Stimulated activated CD8-positive, alpha-beta memory T cell treated with anti-CD3 and anti-CD28 coated beads, Interleukin-12 subunit alpha, Interleukin-12 subunit beta, amount 100 ng/mL, for 24 hours (primary cell): ENCODE measurements around the gene DCAF5.
"Not testable (repeated sequence)": the region's sequence is repeated elsewhere in the genome, so short reads cannot be mapped to it uniquely, and the experiment has no call there.

ENCODE experiments used
- DNase-seq: peaks from one replicate; pipeline ENCODE4 v3.0.0-alpha.2; 2020; ENCODE audit errors: extremely low read depth

The DCAF5 gene

DNA sequence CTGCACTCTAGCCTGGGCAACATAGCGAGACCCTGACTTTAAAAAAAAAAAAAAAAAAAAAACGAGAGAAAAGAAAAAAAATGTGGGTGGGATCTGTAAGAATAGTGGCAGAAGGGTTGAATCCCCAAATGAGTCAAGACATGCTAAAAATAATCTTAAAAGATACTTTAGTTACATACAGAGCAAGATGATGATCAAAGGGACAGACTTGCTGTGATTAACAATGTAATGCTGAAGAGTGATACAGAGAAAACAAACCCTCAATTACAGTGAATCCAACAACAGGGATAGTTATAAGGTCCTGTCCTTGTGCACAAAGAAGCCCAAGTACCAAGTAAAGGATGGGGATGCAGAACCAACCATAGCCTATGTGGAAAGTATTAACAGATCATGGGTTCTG, 80.3 kb downstream of the DCAF5 start:
- DNase-seq = no peak

DNA sequence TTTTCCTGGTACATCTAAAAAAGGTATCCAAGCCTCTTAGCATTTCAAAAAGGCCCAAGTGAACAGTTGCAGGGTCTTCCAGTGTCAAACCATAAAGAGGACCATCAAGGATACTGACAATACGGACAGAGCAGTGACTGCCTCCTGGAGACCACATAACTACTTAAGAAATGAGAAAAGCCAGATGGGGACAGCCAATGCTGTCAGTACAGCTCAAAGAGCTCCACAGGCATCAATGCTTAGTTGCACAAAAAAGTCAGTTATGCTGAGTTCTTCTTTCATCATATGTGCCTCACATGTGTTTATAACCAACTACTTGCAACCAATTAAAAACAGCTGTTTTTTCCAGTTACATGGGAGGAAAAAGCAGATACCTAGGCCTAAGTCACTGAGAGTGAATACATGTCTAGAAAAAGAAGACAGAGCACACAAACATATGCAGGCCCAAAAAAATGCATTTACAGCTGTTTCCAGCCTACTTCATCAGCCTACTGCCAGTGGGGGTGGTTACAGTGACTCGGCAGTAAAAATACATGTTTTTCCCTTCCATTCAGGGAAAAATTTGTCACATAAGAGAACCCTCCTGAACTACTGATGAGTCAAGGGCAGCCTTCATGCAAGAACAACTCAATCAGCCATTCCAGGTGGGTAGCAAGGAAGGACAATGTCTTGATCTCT, 84.0 kb downstream of the DCAF5 start:
- no peak for DNase-seq

- DNase-seq = no peak
These were observed 86.3 kb downstream of the DCAF5 start for GRCh38 chr14:69066396-69067171.

DNA sequence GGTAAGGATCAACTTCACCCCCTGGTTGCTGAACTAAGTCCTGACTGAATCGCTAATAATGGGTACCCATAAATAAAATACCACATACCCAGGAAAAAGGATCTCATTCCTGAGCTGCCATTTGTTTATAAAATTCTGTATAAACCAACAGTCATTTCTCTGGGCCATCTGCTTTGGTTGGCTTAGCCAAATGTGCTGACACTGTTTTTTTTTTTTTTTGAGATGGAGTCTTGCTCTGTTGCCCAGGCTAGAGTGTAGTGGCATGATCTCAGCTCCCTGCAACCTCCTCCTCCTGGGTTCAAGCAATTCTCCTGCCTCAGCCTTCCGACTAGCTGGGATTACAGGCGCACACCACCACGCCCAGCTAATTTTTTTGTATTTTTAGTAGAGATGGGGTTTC, 87.0 kb downstream of the DCAF5 start:
- not testable (repeated sequence) for DNase-seq

GRCh38 chr14:69064596-69064995, 88.3 kb downstream of the DCAF5 start:
- no peak for DNase-seq

GRCh38 chr14:69059658-69060623, 93.0 kb downstream of the DCAF5 start:
- DNase-seq = no peak

GRCh38 chr14:69055999-69056788, 96.7 kb downstream of the DCAF5 start:
- DNase-seq = no peak

GRCh38 chr14:69055125-69055524, 97.8 kb downstream of the DCAF5 start:
- no peak for DNase-seq

- no peak for DNase-seq
These were observed 98.9 kb downstream of the DCAF5 start for GRCh38 chr14:69054030-69054429.

- no peak for DNase-seq
These were observed 100.7 kb downstream of the DCAF5 start for GRCh38 chr14:69052181-69052601.

DNA sequence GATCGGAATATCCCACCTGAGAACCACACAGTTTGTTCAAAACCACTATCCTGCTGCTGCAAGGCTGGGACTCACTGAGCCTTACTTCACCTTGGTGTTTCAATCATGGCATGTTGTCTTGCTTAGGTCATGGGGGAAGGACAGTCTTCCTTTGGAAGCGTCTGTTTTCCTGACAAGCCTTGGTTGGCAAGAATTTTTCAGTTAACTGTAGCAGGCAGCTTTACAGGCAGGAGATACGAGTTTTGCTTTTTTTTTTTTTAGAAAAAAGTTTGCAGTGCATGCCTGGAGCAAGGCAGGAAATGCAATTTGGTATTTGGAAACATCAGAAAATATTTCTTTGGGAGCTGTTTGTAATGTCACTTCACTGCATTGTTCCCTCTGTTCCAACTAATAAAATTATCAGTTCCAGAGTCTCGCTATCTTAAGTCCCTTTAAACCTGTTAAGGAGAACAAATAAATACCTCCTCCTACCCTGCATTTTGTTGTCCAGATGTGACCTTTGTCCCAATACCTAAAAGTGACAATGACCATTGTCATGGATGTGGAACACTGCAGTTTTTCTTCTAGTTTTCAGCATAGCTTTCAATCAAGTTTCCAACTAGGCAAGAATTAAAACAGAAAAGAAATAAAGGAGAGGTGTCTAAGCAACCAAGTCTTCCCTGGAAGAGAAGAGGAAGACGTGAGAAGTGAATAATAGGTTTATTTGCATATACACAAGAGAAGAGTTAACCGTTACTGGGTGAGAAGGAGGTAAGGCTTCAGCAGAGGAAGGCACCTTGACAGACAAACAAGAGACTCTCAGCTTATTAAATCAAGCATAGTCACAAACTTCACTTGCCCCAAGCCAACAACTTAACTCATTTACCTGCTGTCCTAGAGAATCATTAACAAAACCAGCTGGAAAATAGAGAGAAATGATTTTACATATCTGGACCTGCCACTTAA, 102.4 kb downstream of the DCAF5 start:
- no peak for DNase-seq

DNA sequence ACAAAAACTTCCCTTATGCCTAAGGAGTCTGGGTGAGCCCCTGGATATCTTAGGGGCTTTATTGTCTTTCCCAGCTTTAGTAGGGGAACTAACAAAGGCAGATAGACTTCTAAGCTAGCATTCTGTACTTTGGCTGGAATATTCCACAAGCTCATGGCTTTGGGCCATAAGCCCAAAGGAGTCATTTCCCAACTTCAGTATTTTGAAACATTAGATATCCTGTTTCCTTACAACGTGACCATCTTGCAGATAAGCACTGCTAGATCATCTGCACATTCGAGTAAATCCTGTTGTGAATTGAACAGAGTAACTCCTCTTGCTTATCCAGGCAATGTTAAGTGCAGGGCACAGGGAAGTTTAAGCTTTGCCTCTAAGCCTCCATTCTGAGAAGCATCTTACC, 103.2 kb downstream of the DCAF5 start:
- DNase-seq = no peak

DNA sequence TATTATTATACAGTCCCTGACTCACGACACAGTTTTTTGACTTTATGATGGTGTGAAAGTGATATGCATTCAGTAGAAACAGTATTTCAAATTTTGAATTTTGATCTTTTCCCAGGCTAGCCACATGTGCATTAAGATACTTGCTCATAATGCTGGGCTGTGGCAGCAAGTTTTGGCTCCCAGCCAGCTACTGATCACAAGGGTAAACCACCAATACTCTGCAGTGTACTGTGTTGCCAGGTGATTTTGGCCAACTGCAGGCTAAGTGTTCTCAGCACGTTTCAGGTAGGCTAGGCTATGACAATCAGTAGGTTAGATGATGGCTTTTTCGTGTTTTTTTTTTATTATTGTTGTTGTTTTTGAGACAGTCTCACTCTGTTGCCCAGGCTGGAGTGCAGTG, 104.5 kb downstream of the DCAF5 start:
- no peak for DNase-seq

- no peak for DNase-seq
These were observed 105.7 kb downstream of the DCAF5 start for GRCh38 chr14:69047255-69047654.

GRCh38 chr14:69046476-69046860, 106.5 kb downstream of the DCAF5 start:
- DNase-seq = no peak

DNA sequence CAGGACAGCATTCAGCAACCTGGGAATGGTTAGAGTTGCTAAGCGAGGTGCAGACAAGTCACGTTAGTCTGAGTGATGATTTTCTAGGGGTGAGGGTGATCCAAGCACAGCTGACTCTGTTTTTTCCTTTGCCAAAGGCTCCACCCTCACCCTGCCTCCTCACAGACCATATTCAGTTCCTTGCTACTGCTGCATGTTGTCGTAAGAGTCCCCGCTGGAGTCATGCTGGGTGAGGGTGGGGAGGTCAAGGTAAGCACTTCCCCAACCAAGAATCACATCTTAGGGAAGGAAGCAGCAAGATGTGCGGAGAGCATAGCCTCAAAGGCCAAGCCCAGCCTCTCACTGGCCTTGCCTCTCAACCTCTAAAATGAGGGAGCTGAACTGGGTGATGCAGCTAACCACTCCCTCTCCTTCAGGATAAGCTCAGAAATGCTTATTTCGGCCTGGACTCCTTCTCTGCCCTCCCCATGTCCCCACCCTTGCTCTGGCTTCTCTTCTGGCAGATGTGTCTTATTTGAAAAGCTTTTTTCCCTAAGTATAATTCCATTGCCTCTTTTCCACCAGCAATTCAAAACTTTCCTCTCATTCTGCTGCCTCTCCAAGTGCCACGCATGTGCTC, 107.0 kb downstream of the DCAF5 start:
- no peak for DNase-seq

DNA sequence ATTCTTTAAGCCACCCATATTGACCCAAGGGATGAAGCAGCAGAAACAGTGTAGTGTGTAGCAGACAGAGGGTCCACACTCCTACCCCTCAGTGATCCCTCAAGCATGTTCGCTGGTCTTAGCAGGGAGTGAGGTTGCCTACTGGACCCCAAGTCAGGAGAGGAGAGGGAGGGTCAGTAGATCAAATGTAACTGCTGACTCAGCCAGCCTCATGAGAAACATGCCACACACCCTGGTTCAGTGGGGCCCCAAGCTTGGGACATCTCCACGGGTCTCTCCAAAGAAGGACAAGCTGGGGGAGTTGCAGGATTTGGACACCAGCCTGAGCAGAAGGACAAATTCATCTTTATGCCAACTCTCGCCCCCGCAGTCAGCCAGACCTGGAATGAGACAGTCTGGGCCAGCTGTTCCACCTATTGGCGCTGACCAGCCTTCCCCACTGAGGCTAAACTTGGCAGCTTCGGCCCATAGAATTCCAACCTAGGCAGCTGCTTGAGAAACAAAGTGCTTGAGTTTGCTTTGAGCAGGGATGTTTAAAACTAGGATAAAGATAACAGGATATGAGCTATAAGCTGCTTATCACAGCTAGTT, 107.9 kb downstream of the DCAF5 start:
- DNase-seq = no peak

DNA sequence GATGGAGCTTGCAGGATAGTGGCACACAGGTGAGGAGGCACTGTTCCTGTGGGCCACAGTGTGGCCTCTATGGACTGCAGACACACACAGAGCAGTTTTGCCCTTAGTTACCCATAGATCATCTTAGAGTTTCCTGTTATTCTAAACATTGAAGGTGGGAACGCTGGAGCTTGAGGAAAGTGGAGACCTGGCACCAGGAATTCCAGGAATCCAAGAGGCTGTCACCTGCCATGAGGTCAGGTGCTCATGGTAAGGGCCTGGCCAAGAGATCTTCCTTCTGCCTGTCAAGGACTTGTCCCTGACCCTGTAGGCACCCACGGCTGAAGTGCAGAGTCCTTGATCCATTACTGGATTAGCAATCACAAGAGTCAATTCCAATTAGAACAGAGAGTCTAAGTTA, 108.6 kb downstream of the DCAF5 start:
- DNase-seq = no peak

DNA sequence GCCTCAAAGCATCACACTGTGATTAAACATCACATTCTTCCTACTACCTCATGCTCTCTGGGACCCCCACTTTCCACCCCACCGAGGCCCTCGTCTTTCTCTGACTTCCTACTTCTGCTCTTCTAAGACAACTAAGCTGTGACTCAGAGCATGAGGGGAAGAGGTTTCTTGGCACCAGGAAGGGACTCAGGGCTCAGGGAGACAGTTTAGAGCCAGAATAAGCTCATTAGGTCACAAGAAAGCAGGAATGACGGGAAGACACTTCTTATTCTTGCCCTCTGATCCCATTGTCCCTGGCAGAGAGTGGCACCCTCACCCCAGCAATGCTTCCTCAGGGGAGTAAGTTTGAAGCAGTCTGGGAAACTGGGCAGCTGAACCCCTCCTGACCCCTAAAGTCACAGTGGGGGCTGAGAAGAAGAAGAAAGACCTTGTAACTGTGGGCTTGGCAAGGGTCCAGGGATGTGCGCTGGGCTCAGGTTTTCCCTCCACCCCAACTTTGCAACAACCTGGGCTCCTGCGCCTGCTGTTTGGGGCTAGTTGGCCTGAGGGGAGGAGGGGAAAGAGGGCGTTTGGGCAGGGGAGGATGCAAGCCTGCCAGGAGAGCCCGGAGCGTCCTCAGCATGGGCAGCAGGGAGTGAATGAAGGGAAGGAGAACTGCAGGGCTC, 109.2 kb downstream of the DCAF5 start:
- DNase-seq = no peak
